Vagina (tissue), 2 donors: ENCODE results near the gene KHDRBS1. TPM values are rescaled to one million over a fixed set of nuclear protein-coding genes. Genes with fewer than 3 reads are reported as not detected.

Source experiments
- DNase-seq, 2 donors: peaks; one replicate each; pipeline ENCODE4 v3.0.0-alpha.2; 2017; ENCODE audit errors: extremely low spot score in 2 of 2
- H3K27ac ChIP-seq: fragments of 200-600 bp; sonication (generic); one replicate; pipeline ENCODE4 v1.5.1; 2019
- H3K27me3 ChIP-seq: fragments of 200-600 bp; sonication (generic); one replicate; pipeline ENCODE4 v1.5.1; 2019
- H3K36me3 ChIP-seq, 2 donors: fragments of 200-600 bp; sonication (generic); one replicate each; pipeline ENCODE4 v1.5.1; 2017 to 2019
- H3K4me1 ChIP-seq: fragments of 200-600 bp; sonication (generic); one replicate; pipeline ENCODE4 v1.5.1; 2019
- H3K4me3 ChIP-seq, 2 donors: fragments of 200-600 bp; sonication (generic); 1 replicate in 1 of 2; 2 replicates in 1 of 2; pipeline ENCODE4 v1.5.1; 2016 to 2019
- H3K9me3 ChIP-seq: fragments of 200-600 bp; sonication (generic); one replicate; pipeline ENCODE4 v1.5.1; 2019
- CTCF ChIP-seq, 3 experiments: fragments of 450-650 bp in 2 of 3; fragments of 200-600 bp in 1 of 3; sonication (generic) in 1 of 3; IDR thresholded peaks; one replicate each; pipeline ENCODE4 v1.5.1; 2017 to 2019; ENCODE audit warnings: antibody characterized with exemption in 3 of 3, mild to moderate bottlenecking in 2 of 3, moderate library complexity in 2 of 3
- POLR2A ChIP-seq, 2 donors: fragments of 450-650 bp; IDR thresholded peaks; one replicate each; pipeline ENCODE4 v1.6.1; 2017; ENCODE audit warnings: antibody characterized with exemption in 2 of 2, mild to moderate bottlenecking in 2 of 2, moderate library complexity in 2 of 2
- POLR2AphosphoS5 ChIP-seq, 2 donors: sonication (generic); formaldehyde crosslinking; IDR thresholded peaks; one replicate each; pipeline ENCODE4 v1.9.0; 2017; ENCODE audit warnings: antibody characterized with exemption in 2 of 2, mild to moderate bottlenecking in 2 of 2, low read depth in 1 of 2; ENCODE audit not compliant: insufficient read depth in 1 of 2
- intact Hi-C: fragments of 100-400 bp; cut with DNase I; formaldehyde crosslinking; loops from one replicate; pipeline ENCODE4 v1.15.1; 2023
- total RNA-seq: library from RNA; depleted of rRNA; stranded (reverse); fragments of >200 nt; gene quantifications from one replicate; pipeline ENCODE4 v1.2.3, GENCODE V29; 2016

KHDRBS1 gene
- total RNA-seq, 1 donor from 2014 or later = 104 TPM

- Histone ChIP-seq H3K4me3 (no peak overlapping the region), H3K27me3 (no peaks in the 10 kb centered on the region), H3K36me3 (peaks cover 0 to 51% of the 10 kb centered on the region in 2 donors), H3K27ac (no peak overlapping the region), H3K9me3 (no peaks in the 10 kb centered on the region), H3K4me1 (no peaks in the 10 kb centered on the region)
- no peak for TF ChIP-seq CTCF (IDR thresholded peaks at IDR 0.05)
- TF ChIP-seq POLR2AphosphoS5 (IDR thresholded peaks at IDR 0.05; ENCODE audit: insufficient read depth in 1 of 2, low read depth in 1 of 2) = no peak
- no peak for TF ChIP-seq POLR2A (IDR thresholded peaks at IDR 0.05)
- DNase-seq = no peak
- intact Hi-C loops = no loop called here
These were observed 34.8 kb downstream of the KHDRBS1 start for GRCh38 chr1:32048440-32048839.

- no peak for DNase-seq
- Histone ChIP-seq H3K9me3 (no peaks in the 10 kb centered on the region), H3K27me3 (no peaks in the 10 kb centered on the region), H3K27ac (no peak overlapping the region), H3K4me3 (no peak overlapping the region), H3K36me3 (peaks cover 0 to 71% of the 10 kb centered on the region in 2 donors), H3K4me1 (no peaks in the 10 kb centered on the region)
- TF ChIP-seq CTCF (IDR thresholded peaks at IDR 0.05) = no peak
- no peak for TF ChIP-seq POLR2A (IDR thresholded peaks at IDR 0.05)
- TF ChIP-seq POLR2AphosphoS5 (IDR thresholded peaks at IDR 0.05; ENCODE audit: insufficient read depth in 1 of 2, low read depth in 1 of 2) = no peak
- intact Hi-C loops = no loop called here
These were observed 38.0 kb downstream of the KHDRBS1 start for GRCh38 chr1:32051706-32052105.

- Histone ChIP-seq H3K4me1 (no peaks in the 10 kb centered on the region), H3K4me3 (no peak overlapping the region), H3K27ac (no peak overlapping the region), H3K27me3 (no peaks in the 10 kb centered on the region), H3K36me3 (peaks cover 0 to 65% of the 10 kb centered on the region in 2 donors), H3K9me3 (no peaks in the 10 kb centered on the region)
- TF ChIP-seq POLR2AphosphoS5 (IDR thresholded peaks at IDR 0.05; ENCODE audit: insufficient read depth in 1 of 2, low read depth in 1 of 2) = no peak
- TF ChIP-seq CTCF (IDR thresholded peaks at IDR 0.05) = no peak
- no peak for TF ChIP-seq POLR2A (IDR thresholded peaks at IDR 0.05)
- no peak for DNase-seq
- intact Hi-C loops = no loop called here
These were observed 39.2 kb downstream of the KHDRBS1 start for GRCh38 chr1:32052887-32053286.

- no peak for DNase-seq
- Histone ChIP-seq H3K9me3 (no peaks in the 10 kb centered on the region), H3K27me3 (no peaks in the 10 kb centered on the region), H3K4me3 (no peak overlapping the region), H3K36me3 (peaks cover 0 to 75% of the 10 kb centered on the region in 2 donors), H3K27ac (no peak overlapping the region), H3K4me1 (no peaks in the 10 kb centered on the region)
- no peak for TF ChIP-seq CTCF (IDR thresholded peaks at IDR 0.05)
- no peak for TF ChIP-seq POLR2A (IDR thresholded peaks at IDR 0.05)
- no peak for TF ChIP-seq POLR2AphosphoS5 (IDR thresholded peaks at IDR 0.05; ENCODE audit: insufficient read depth in 1 of 2, low read depth in 1 of 2)
- intact Hi-C loops = no loop called here
These were observed 41.7 kb downstream of the KHDRBS1 start for GRCh38 chr1:32055416-32055815.

GRCh38 chr1:32056598-32056997, 42.9 kb downstream of the KHDRBS1 start:
- Histone ChIP-seq H3K4me1 (no peaks in the 10 kb centered on the region), H3K4me3 (no peak overlapping the region), H3K27me3 (no peaks in the 10 kb centered on the region), H3K36me3 (peaks cover 0 to 75% of the 10 kb centered on the region in 2 donors), H3K9me3 (no peaks in the 10 kb centered on the region), H3K27ac (no peak overlapping the region)
- TF ChIP-seq CTCF (IDR thresholded peaks at IDR 0.05) = no peak
- intact Hi-C loops = no loop called here
- DNase-seq = no peak
